Tibial nerve (tissue), 4 donors: ENCODE results near the gene GMDS. TPM values are rescaled to one million over a fixed set of nuclear protein-coding genes. Genes with fewer than 3 reads are reported as not detected.

Experiments
- DNase-seq, 2 donors: peaks; one replicate each; pipeline ENCODE4 v3.0.0-alpha.2; 2019; ENCODE audit warnings: low spot score in 2 of 2
- H3K27ac ChIP-seq, 4 donors: fragments of 200-600 bp; sonication (generic) in 3 of 4; one replicate each; pipeline ENCODE4 v1.5.1; 2017 to 2019; ENCODE audit warnings: mild to moderate bottlenecking in 1 of 4
- H3K27me3 ChIP-seq, 2 donors: fragments of 200-600 bp; sonication (generic) in 1 of 2; one replicate each; pipeline versions ENCODE4 v1.5.1 to v1.6.0; 2017 to 2019
- H3K36me3 ChIP-seq, 3 donors: fragments of 200-600 bp; sonication (generic); one replicate each; pipeline ENCODE4 v1.5.1; 2018 to 2019
- H3K4me1 ChIP-seq, 4 donors: fragments of 200-600 bp; sonication (generic) in 3 of 4; one replicate each; pipeline ENCODE4 v1.5.1; 2017 to 2019
- H3K4me3 ChIP-seq, 4 donors: fragments of 200-600 bp; sonication (generic) in 3 of 4; one replicate each; pipeline ENCODE4 v1.5.1; 2017 to 2019; ENCODE audit warnings: mild to moderate bottlenecking in 1 of 4, moderate library complexity in 1 of 4
- H3K9me3 ChIP-seq, 4 donors: fragments of 200-600 bp; sonication (generic) in 3 of 4; one replicate each; pipeline ENCODE4 v1.5.1; 2017 to 2019
- EP300 ChIP-seq, 2 donors: sonication (generic); formaldehyde crosslinking; IDR thresholded peaks; one replicate each; pipeline ENCODE4 v1.6.1; 2017; ENCODE audit warnings: antibody characterized with exemption in 2 of 2, mild to moderate bottlenecking in 1 of 2
- POLR2A ChIP-seq, 2 donors: fragments of 450-650 bp; IDR thresholded peaks; one replicate each; pipeline ENCODE4 v1.6.1; 2017; ENCODE audit warnings: antibody characterized with exemption in 2 of 2, mild to moderate bottlenecking in 2 of 2, moderate library complexity in 2 of 2
- WGBS, 2 donors: methylation state at CpG; one replicate each; pipeline ENCODE4 v1.1.5; 2018; 5-methylcytosine and 5-hydroxymethylcytosine counted together
- total RNA-seq, 4 donors: library from RNA; depleted of rRNA; stranded (reverse); fragments of >200 nt; gene quantifications; one replicate each; pipeline ENCODE4 v1.1.0, GENCODE V29; 2016
- TF ChIP-seq, protein P1 (sequence below), 5 experiments: fragments of 200-600 bp in 3 of 5; fragments of 450-650 bp in 2 of 5; sonication (generic) in 3 of 5; IDR thresholded peaks; one replicate each; pipeline ENCODE4 v1.5.1; 2016 to 2019; ENCODE audit warnings: antibody characterized with exemption in 5 of 5, mild to moderate bottlenecking in 3 of 5, moderate library complexity in 2 of 5

The GMDS gene
- total RNA-seq, 4 donors from 2014 or later = 14.9 to 46.5 (median 32.8) TPM

DNA sequence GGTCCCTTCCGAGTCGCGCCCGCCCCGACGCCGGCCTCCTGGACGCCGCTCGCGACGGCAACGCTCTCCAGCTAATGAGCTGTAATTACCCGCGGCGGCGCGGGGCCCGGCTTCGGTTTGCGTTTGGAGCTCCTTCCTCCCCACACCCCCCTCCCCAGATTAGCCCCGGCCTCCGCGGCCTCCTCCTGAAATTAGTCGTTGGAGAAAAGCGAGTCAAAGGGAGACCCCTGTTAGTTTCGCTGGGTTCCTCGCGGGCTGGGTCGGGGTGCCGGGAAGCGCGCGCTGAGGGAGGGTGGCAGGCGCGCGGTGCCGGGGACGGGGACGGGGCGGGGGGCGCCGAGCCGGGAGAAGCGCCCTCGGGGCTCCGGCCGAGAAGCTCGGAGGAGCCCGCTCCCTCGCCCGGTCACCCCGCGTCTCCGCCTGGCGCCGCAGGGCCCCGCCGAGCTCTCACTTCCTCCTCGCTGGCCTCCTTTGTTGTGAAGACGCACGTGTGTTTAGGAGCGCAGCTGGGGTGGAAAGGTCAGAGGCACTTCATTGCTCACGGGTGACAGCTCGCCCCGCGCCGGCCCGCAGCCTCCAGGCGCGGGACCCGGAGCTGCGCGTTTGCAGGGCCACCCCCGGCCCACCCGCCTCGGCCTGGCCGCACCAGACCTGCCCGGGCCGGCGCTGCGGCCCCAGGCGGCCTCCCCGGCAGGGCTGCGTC is 630.8 kb downstream of the GMDS start:
- peaks cover 0 to 42% (median 4%) of the 10 kb centered on the region in 4 donors for H3K4me1 ChIP-seq
- no peak for DNase-seq
- H3K36me3 ChIP-seq = peaks cover 0 to 6% (median 0%) of the 10 kb centered on the region in 3 donors
- TF ChIP-seq, protein P1, sequence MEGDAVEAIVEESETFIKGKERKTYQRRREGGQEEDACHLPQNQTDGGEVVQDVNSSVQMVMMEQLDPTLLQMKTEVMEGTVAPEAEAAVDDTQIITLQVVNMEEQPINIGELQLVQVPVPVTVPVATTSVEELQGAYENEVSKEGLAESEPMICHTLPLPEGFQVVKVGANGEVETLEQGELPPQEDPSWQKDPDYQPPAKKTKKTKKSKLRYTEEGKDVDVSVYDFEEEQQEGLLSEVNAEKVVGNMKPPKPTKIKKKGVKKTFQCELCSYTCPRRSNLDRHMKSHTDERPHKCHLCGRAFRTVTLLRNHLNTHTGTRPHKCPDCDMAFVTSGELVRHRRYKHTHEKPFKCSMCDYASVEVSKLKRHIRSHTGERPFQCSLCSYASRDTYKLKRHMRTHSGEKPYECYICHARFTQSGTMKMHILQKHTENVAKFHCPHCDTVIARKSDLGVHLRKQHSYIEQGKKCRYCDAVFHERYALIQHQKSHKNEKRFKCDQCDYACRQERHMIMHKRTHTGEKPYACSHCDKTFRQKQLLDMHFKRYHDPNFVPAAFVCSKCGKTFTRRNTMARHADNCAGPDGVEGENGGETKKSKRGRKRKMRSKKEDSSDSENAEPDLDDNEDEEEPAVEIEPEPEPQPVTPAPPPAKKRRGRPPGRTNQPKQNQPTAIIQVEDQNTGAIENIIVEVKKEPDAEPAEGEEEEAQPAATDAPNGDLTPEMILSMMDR (IDR thresholded peaks at IDR 0.05) = no peak
- TF ChIP-seq EP300 (IDR thresholded peaks at IDR 0.05) (no peak), POLR2A (IDR thresholded peaks at IDR 0.05) (no peak)
- H3K4me3 ChIP-seq = peak overlapping the region; percentile 39 to 81 (median 56)
- peaks cover 0 to 63% of the 10 kb centered on the region in 2 donors for H3K27me3 ChIP-seq
- H3K27ac ChIP-seq = peak overlapping the region; percentile 51 to 93 (median 80)
- no peaks in the 10 kb centered on the region for H3K9me3 ChIP-seq
- WGBS, 2 donors = 3 to 5% methylated on average over 35 to 41 of the region's 85 CpGs

DNA sequence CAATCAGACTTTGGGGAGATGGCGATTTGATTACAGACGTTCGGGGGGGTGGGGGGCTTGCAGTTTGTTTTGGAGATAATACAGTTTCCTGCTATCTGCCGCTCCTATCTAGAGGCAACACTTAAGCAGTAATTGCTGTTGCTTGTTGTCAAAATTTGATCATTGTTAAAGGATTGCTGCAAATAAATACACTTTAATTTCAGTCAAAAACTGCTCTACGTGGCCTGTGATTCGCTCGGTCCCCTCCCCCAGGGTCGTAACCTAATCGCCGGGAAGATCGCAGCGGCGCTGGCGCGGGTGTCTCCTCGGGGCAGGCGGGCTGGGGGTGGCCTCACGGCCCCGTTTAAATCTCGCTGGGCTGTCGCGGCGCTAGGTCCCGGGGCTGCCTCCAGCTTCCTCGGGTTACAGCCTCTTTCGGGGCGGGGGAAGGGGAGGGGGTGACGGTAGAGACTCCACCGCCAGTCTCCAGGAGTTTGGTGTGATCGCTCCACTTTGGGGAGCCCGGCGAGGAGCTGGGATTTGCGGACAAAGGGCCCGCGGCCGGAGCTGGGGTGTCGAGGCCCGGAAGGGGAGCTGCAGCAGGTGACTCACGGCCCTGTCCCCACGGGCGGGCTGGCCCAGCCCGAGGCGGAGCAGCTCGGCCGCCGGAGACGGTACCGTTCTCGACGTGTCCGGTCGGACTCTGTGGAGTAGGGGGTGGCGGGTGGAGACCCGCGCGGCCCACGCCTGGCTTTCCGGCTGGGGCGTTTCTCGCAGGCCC is 631.5 kb downstream of the GMDS start:
- H3K4me1 ChIP-seq = peaks cover 0 to 40% (median 4%) of the 10 kb centered on the region in 4 donors
- H3K36me3 ChIP-seq = peaks cover 0 to 6% (median 0%) of the 10 kb centered on the region in 3 donors
- WGBS, 2 donors = 3 to 14% methylated on average over 20 to 54 of the region's 60 CpGs
- peak in 1 of 2 donors; percentile 26 for TF ChIP-seq EP300 (IDR thresholded peaks at IDR 0.05)
- no peak for TF ChIP-seq POLR2A (IDR thresholded peaks at IDR 0.05)
- peak overlapping the region; percentile 51 to 93 (median 80) for H3K27ac ChIP-seq
- no peaks in the 10 kb centered on the region for H3K9me3 ChIP-seq
- peaks cover 0 to 61% of the 10 kb centered on the region in 2 donors for H3K27me3 ChIP-seq
- peak in 1 of 2 donors; percentile 9 for DNase-seq
- peak overlapping the region; percentile 39 to 81 (median 56) for H3K4me3 ChIP-seq

DNA sequence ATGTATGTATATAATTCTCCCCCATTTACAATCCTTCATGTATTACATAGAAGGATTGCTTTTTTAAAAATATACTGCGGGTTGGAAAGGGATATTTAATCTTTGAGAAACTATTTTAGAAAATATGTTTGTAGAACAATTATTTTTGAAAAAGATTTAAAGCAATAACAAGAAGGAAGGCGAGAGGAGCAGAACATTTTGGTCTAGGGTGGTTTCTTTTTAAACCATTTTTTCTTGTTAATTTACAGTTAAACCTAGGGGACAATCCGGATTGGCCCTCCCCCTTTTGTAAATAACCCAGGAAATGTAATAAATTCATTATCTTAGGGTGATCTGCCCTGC is 632.1 kb downstream of the GMDS start:
- H3K36me3 ChIP-seq = peaks cover 0 to 6% (median 0%) of the 10 kb centered on the region in 3 donors
- 15 to 18% methylated on average over 3 of the region's 3 CpGs for WGBS, 2 donors
- peaks cover 0 to 61% of the 10 kb centered on the region in 2 donors for H3K27me3 ChIP-seq
- H3K9me3 ChIP-seq = no peaks in the 10 kb centered on the region
- peak overlapping the region; percentile 51 to 93 (median 80) for H3K27ac ChIP-seq
- peak in 1 of 2 donors; percentile 11 for DNase-seq
- TF ChIP-seq, protein P1 (IDR thresholded peaks at IDR 0.05) = no peak
- TF ChIP-seq EP300 (IDR thresholded peaks at IDR 0.05) (no peak), POLR2A (IDR thresholded peaks at IDR 0.05) (no peak)
- H3K4me3 ChIP-seq = peak overlapping the region; percentile 39 to 81 (median 56)
- H3K4me1 ChIP-seq = peaks cover 0 to 45% (median 3%) of the 10 kb centered on the region in 4 donors

DNA sequence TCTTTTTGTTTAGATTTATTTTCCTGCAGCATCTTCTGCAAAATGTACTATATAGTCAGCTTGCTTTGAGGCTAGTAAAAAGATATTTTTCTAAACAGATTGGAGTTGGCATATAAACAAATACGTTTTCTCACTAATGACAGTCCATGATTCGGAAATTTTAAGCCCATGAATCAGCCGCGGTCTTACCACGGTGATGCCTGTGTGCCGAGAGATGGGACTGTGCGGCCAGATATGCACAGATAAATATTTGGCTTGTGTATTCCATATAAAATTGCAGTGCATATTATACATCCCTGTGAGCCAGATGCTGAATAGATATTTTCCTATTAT is 632.5 kb downstream of the GMDS start:
- peaks cover 0 to 6% (median 0%) of the 10 kb centered on the region in 3 donors for H3K36me3 ChIP-seq
- DNase-seq = peak in 1 of 2 donors; percentile 12
- no peaks in the 10 kb centered on the region for H3K9me3 ChIP-seq
- TF ChIP-seq, protein P1 (IDR thresholded peaks at IDR 0.05) = no peak
- TF ChIP-seq EP300 (IDR thresholded peaks at IDR 0.05) (peak in 1 of 2 donors; percentile 14), POLR2A (IDR thresholded peaks at IDR 0.05) (no peak)
- peak overlapping the region; percentile 50 to 93 (median 80) for H3K27ac ChIP-seq
- 16 to 20% methylated on average over 7 of the region's 7 CpGs for WGBS, 2 donors
- H3K27me3 ChIP-seq = peaks cover 0 to 61% of the 10 kb centered on the region in 2 donors
- H3K4me1 ChIP-seq = peaks cover 0 to 45% (median 3%) of the 10 kb centered on the region in 4 donors
- peak overlapping the region; percentile 47 to 81 (median 56) for H3K4me3 ChIP-seq

DNA sequence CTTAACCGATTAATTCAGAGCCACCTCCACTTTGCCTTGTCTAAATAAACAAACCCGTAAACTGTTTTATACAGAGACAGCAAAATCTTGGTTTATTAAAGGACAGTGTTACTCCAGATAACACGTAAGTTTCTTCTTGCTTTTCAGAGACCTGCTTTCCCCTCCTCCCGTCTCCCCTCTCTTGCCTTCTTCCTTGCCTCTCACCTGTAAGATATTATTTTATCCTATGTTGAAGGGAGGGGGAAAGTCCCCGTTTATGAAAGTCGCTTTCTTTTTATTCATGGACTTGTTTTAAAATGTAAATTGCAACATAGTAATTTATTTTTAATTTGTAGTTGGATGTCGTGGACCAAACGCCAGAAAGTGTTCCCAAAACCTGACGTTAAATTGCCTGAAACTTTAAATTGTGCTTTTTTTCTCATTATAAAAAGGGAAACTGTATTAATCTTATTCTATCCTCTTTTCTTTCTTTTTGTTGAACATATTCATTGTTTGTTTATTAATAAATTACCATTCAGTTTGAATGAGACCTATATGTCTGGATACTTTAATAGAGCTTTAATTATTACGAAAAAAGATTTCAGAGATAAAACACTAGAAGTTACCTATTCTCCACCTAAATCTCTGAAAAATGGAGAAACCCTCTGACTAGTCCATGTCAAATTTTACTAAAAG is 633.0 kb downstream of the GMDS start:
- no peaks in the 10 kb centered on the region for H3K9me3 ChIP-seq
- peaks cover 0 to 49% (median 3%) of the 10 kb centered on the region in 4 donors for H3K4me1 ChIP-seq
- peak overlapping the region; percentile 47 to 81 (median 56) for H3K4me3 ChIP-seq
- H3K27ac ChIP-seq = peak overlapping the region in 3 of 4 donors; percentile 50 to 93 (median 89)
- no peak for DNase-seq
- peaks cover 0 to 6% (median 0%) of the 10 kb centered on the region in 3 donors for H3K36me3 ChIP-seq
- H3K27me3 ChIP-seq = peaks cover 0 to 65% of the 10 kb centered on the region in 2 donors
- TF ChIP-seq EP300 (IDR thresholded peaks at IDR 0.05) = peak in 1 of 2 donors; percentile 52
- TF ChIP-seq, protein P1 (IDR thresholded peaks at IDR 0.05) = no peak
- WGBS, 2 donors = 18 to 21% methylated on average over 10 of the region's 10 CpGs
